Right cardiac atrium (tissue), 5 donors: ENCODE data around the gene EXOC2. TPM values are rescaled to one million over a fixed set of nuclear protein-coding genes. Genes with fewer than 3 reads are reported as not detected.
A peak's percentile ranks its signal among the peaks of the same experiment; 100 is the strongest.

Source experiments
- ATAC-seq, 2 donors: fragments of 200-7000 bp; cut with Tn5 transposase; one replicate each; pipeline versions ENCODE4 v1.8.0 to v1.9.1; 2020; ENCODE audit warnings: moderate library complexity in 2 of 2, mild to moderate bottlenecking in 1 of 2
- DNase-seq, 3 donors: peaks; one replicate each; pipeline ENCODE4 v3.0.0-alpha.2; 2020
- H3K27ac ChIP-seq: one replicate; pipeline ENCODE4 v1.5.1; 2013; ENCODE audit warnings: mild to moderate bottlenecking, low read length, control low read depth, moderate library complexity
- H3K27me3 ChIP-seq: one replicate; pipeline ENCODE4 v1.6.1; 2013; ENCODE audit not compliant: control insufficient read depth, insufficient read depth
- H3K4me1 ChIP-seq: one replicate; pipeline ENCODE4 v1.6.1; 2013; ENCODE audit warnings: low read length; ENCODE audit not compliant: control insufficient read depth, insufficient read depth
- H3K4me3 ChIP-seq: one replicate; pipeline ENCODE4 v1.5.1; 2013; ENCODE audit warnings: low read length, control low read depth
- H3K9me3 ChIP-seq: one replicate; pipeline ENCODE4 v1.6.1; 2013; ENCODE audit warnings: low read length; ENCODE audit not compliant: control insufficient read depth
- WGBS: extraction: QIAGEN DNeasy Blood & Tissue Kit; methylation state at CpG from one replicate; pipeline ENCODE4 v1.1.7; 2013; 5-methylcytosine and 5-hydroxymethylcytosine counted together
- intact Hi-C, 4 donors: fragments of 100-400 bp; cut with DNase I; formaldehyde crosslinking; loops; one replicate each; pipeline versions ENCODE4 v1.11.0 to v1.14.0; 2022 to 2023
- polyA plus RNA-seq: library from polyadenylated mRNA; stranded (reverse); fragments of 200-250 nt; gene quantifications from one replicate; pipeline ENCODE4 v1.2.3, GENCODE V29; 2013
- total RNA-seq, 4 donors: library from RNA; stranded (reverse); fragmentation: NEBNext Ultra II Directional; extraction: Animal tissue kit (Norgen Biotek cat#: 25700); gene quantifications; one replicate each; pipeline ENCODE4 v1.2.1, GENCODE V29; 2021
- donor health status: healthy with polysubstance abuse.
- donor health status: DM: no; HTN: yes; CAD: no.
- donor health status: DM: no; HTN: no; CAD: no.
- donor health status: DM: no; HTN: yes; CAD: no; lungs with severe emphysema.
- donor health status: DM: yes; HTN: yes; CAD: no.

Gene EXOC2
- total and polyA plus RNA-seq, 5 donors, result 7.9 to 17.9 (median 14.3) TPM

- Histone ChIP-seq H3K9me3 (no peaks in the 10 kb centered on the region), H3K4me1 (no peaks in the 10 kb centered on the region), H3K4me3 (no peak within 1 kb of the TSS), H3K27ac (no peak within 1 kb of the TSS), H3K27me3 (no peaks in the 10 kb centered on the region)
- peak; percentile 25 to 51 for ATAC-seq
- intact Hi-C loops, result no loop called here
- WGBS, result 95% methylated on average over 73 of the region's 73 CpGs
- DNase-seq, result peak in 2 of 3 donors; percentile 46 to 54
These were observed 36.3 kb downstream of the EXOC2 start, which contains the start of gene HUS1B for GRCh38 chr6:656460-657252. Gene HUS1B (minus strand): TSS chr6:657100. CDS start chr6:656944, 156 bp downstream.

- 84% methylated on average over 4 of the region's 4 CpGs for WGBS
- intact Hi-C loops, result no loop called here
These were observed 38.8 kb downstream of the EXOC2 start for GRCh38 chr6:654136-654535.

GRCh38 chr6:652865-653264, 40.1 kb downstream of the EXOC2 start:
- H3K9me3 ChIP-seq, result no peaks in the 10 kb centered on the region
- H3K4me1 ChIP-seq, result no peaks in the 10 kb centered on the region
- no peaks in the 10 kb centered on the region for H3K27me3 ChIP-seq
- ATAC-seq, result no peak
- no peak for DNase-seq
- 75% methylated on average over 3 of the region's 3 CpGs for WGBS
- H3K4me3 ChIP-seq, result no peak overlapping the region
- H3K27ac ChIP-seq, result no peak overlapping the region
- intact Hi-C loops, result no loop called here

More at GRCh38 chr6:654136-654535, 38.8 kb downstream of the EXOC2 start:
- Histone ChIP-seq H3K27me3 (no peaks in the 10 kb centered on the region), H3K27ac (no peak overlapping the region), H3K9me3 (no peaks in the 10 kb centered on the region), H3K4me1 (no peaks in the 10 kb centered on the region), H3K4me3 (no peak overlapping the region)
- ATAC-seq (no peak), DNase-seq (no peak)

GRCh38 chr6:650098-650497, 42.8 kb downstream of the EXOC2 start:
- intact Hi-C loops, result no loop called here
- 54% methylated on average over 4 of the region's 4 CpGs for WGBS
- ATAC-seq (no peak), DNase-seq (no peak)
- no peaks in the 10 kb centered on the region for H3K27me3 ChIP-seq
- H3K4me3 ChIP-seq, result no peak overlapping the region
- H3K27ac ChIP-seq, result no peak overlapping the region
- no peaks in the 10 kb centered on the region for H3K4me1 ChIP-seq
- H3K9me3 ChIP-seq, result no peaks in the 10 kb centered on the region

GRCh38 chr6:642805-643204, 50.1 kb downstream of the EXOC2 start:
- no peak overlapping the region for H3K4me3 ChIP-seq
- no peak overlapping the region for H3K27ac ChIP-seq
- H3K4me1 ChIP-seq, result no peaks in the 10 kb centered on the region
- no peaks in the 10 kb centered on the region for H3K27me3 ChIP-seq
- DNase-seq (no peak), ATAC-seq (no peak)
- intact Hi-C loops, result no loop called here
- H3K9me3 ChIP-seq, result no peaks in the 10 kb centered on the region

GRCh38 chr6:641225-641985, 51.5 kb downstream of the EXOC2 start:
- Histone ChIP-seq H3K4me1 (no peaks in the 10 kb centered on the region), H3K27me3 (no peaks in the 10 kb centered on the region), H3K9me3 (no peaks in the 10 kb centered on the region), H3K27ac (no peak overlapping the region), H3K4me3 (no peak overlapping the region)
- WGBS, result 98% methylated on average over 8 of the region's 8 CpGs
- intact Hi-C loops, result no loop called here
- ATAC-seq (no peak), DNase-seq (no peak)

GRCh38 chr6:636488-636887, 56.5 kb downstream of the EXOC2 start:
- Histone ChIP-seq H3K4me1 (no peaks in the 10 kb centered on the region), H3K9me3 (no peaks in the 10 kb centered on the region), H3K4me3 (no peak overlapping the region), H3K27ac (no peak overlapping the region), H3K27me3 (no peaks in the 10 kb centered on the region)
- DNase-seq, result no peak
- intact Hi-C loops, result no loop called here
- 70% methylated on average over 5 of the region's 5 CpGs for WGBS
- no peak for ATAC-seq

- DNase-seq, result no peak
- H3K27ac ChIP-seq, result no peak overlapping the region
- intact Hi-C loops, result no loop called here
- no peak for ATAC-seq
- H3K4me1 ChIP-seq, result no peaks in the 10 kb centered on the region
- H3K4me3 ChIP-seq, result no peak overlapping the region
- H3K9me3 ChIP-seq, result no peaks in the 10 kb centered on the region
- no peaks in the 10 kb centered on the region for H3K27me3 ChIP-seq
- 81% methylated on average over 5 of the region's 5 CpGs for WGBS
These were observed 57.7 kb downstream of the EXOC2 start for GRCh38 chr6:635233-635632.

GRCh38 chr6:633611-634010, 59.3 kb downstream of the EXOC2 start:
- H3K4me3 ChIP-seq, result no peak overlapping the region
- H3K27me3 ChIP-seq, result no peaks in the 10 kb centered on the region
- whole genome bisulfite sequencing, result 99% methylated on average over 1 of the region's 1 CpG
- intact Hi-C loops, result no loop called here
- no peak for DNase-seq
- H3K4me1 ChIP-seq, result no peaks in the 10 kb centered on the region
- H3K9me3 ChIP-seq, result no peaks in the 10 kb centered on the region
- no peak overlapping the region for H3K27ac ChIP-seq
- ATAC-seq, result no peak

GRCh38 chr6:628766-629165, 64.2 kb downstream of the EXOC2 start:
- no peak overlapping the region for H3K27ac ChIP-seq
- H3K4me1 ChIP-seq, result no peaks in the 10 kb centered on the region
- no peaks in the 10 kb centered on the region for H3K9me3 ChIP-seq
- ATAC-seq (no peak), DNase-seq (no peak)
- 83% methylated on average over 3 of the region's 3 CpGs for WGBS
- intact Hi-C loops, result no loop called here
- no peaks in the 10 kb centered on the region for H3K27me3 ChIP-seq
- no peak overlapping the region for H3K4me3 ChIP-seq

GRCh38 chr6:626236-626635, 66.7 kb downstream of the EXOC2 start:
- Histone ChIP-seq H3K4me1 (no peaks in the 10 kb centered on the region), H3K9me3 (no peaks in the 10 kb centered on the region), H3K27me3 (no peaks in the 10 kb centered on the region), H3K4me3 (no peak overlapping the region), H3K27ac (no peak overlapping the region)
- WGBS, result 90% methylated on average over 9 of the region's 9 CpGs
- DNase-seq (no peak), ATAC-seq (no peak)
- intact Hi-C loops, result no loop called here
